Neural cell (in vitro differentiated cells): ENCODE results near the gene CTBP2. TPM values are rescaled to one million over a fixed set of nuclear protein-coding genes. Genes with fewer than 3 reads are reported as not detected.

Experiments used
- H2AFZ ChIP-seq: fragments of 200-600, 300-800 bp; sonication (generic), shearing (Covaris generic); 2 replicates; pipeline ENCODE4 v1.6.0; 2014; ENCODE audit warnings: low read depth, mild to moderate bottlenecking, antibody characterized with exemption, low read length, moderate library complexity
- H3F3A ChIP-seq: fragments of 200-600 bp; shearing (Covaris generic); 2 replicates; pipeline ENCODE4 v1.6.1; 2016; ENCODE audit warnings: mild to moderate bottlenecking, moderate library complexity, mixed read lengths, antibody characterized with exemption, low read length; ENCODE audit not compliant: insufficient read depth, poor library complexity, severe bottlenecking
- H3K27ac ChIP-seq: fragments of 200-600, 300-800 bp; sonication (generic), shearing (Covaris generic); 2 replicates; pipeline ENCODE4 v1.5.1; 2014; ENCODE audit warnings: mild to moderate bottlenecking, low read length, moderate library complexity
- H3K27me3 ChIP-seq: fragments of 300-800, 200-600 bp; sonication (generic), shearing (Covaris generic); 2 replicates; pipeline ENCODE4 v1.6.0; 2014; ENCODE audit warnings: mild to moderate bottlenecking, low read depth, low read length, moderate library complexity; ENCODE audit not compliant: insufficient read depth
- H3K36me3 ChIP-seq: fragments of 300-800, 200-600 bp; sonication (generic), shearing (Covaris generic); 2 replicates; pipeline ENCODE4 v1.5.1; 2014; ENCODE audit warnings: mild to moderate bottlenecking, antibody characterized with exemption, low read length, moderate library complexity; ENCODE audit not compliant: insufficient read depth
- H3K4me2 ChIP-seq: fragments of 300-800, 200-600 bp; sonication (generic), shearing (Covaris generic); 2 replicates; pipeline ENCODE4 v1.6.0; 2014; ENCODE audit warnings: mild to moderate bottlenecking, low read length
- H3K4me3 ChIP-seq: fragments of 300-800, 200-600 bp; sonication (generic), shearing (Covaris generic); 2 replicates; pipeline ENCODE4 v1.5.1; 2014; ENCODE audit warnings: mild to moderate bottlenecking, low read length, moderate library complexity
- H3K79me2 ChIP-seq: fragments of 200-600 bp; shearing (Covaris generic); replicated peaks from 2 replicates; pipeline ENCODE4 v1.6.0; 2014; ENCODE audit warnings: mild to moderate bottlenecking, low read length, moderate library complexity; ENCODE audit not compliant: insufficient read depth
- H3K9ac ChIP-seq: fragments of 300-800, 200-600 bp; sonication (generic), shearing (Covaris generic); 2 replicates; pipeline ENCODE4 v1.6.1; 2016; ENCODE audit warnings: mild to moderate bottlenecking, low read length, mixed read lengths
- H3K9me2 ChIP-seq: fragments of 200-600 bp; shearing (Covaris generic); 2 replicates; pipeline ENCODE4 v1.6.1; 2016; ENCODE audit warnings: mild to moderate bottlenecking, low read length, mixed read lengths; ENCODE audit not compliant: insufficient read depth
- H3K9me3 ChIP-seq: fragments of 200-600, 300-800 bp; sonication (generic), shearing (Covaris generic); 2 replicates; pipeline ENCODE4 v1.6.1; 2016; ENCODE audit warnings: mild to moderate bottlenecking, mixed run types, low read length, moderate library complexity, mixed read lengths
- H4K20me1 ChIP-seq: fragments of 200-600 bp; shearing (Covaris generic); 2 replicates; pipeline ENCODE4 v1.6.1; 2016; ENCODE audit warnings: mild to moderate bottlenecking, mixed run types; ENCODE audit not compliant: insufficient read depth
- CTCF ChIP-seq: fragments of 450-650 bp; IDR thresholded peaks from 2 replicates; pipeline ENCODE4 v1.5.1; 2014; ENCODE audit warnings: antibody characterized with exemption, mild to moderate bottlenecking, moderate library complexity; ENCODE audit not compliant: poor library complexity, severe bottlenecking
- EP300 ChIP-seq: fragments of 450-650 bp; conservative IDR thresholded peaks from 2 replicates; pipeline ENCODE4 v1.6.1; 2014; ENCODE audit warnings: antibody characterized with exemption, mild to moderate bottlenecking, moderate library complexity; ENCODE audit not compliant: poor library complexity, severe bottlenecking
- EZH2 ChIP-seq: fragments of 200-600, 300-800 bp; shearing (Covaris generic), sonication (generic); IDR thresholded peaks from 2 replicates; pipeline ENCODE4 v1.6.1; 2014; ENCODE audit warnings: antibody characterized with exemption, low read length, borderline replicate concordance, mild to moderate bottlenecking; ENCODE audit not compliant: insufficient read depth, poor library complexity, severe bottlenecking
- MXI1 ChIP-seq: fragments of 450-650 bp; conservative IDR thresholded peaks from 2 replicates; pipeline ENCODE4 v1.6.1; 2014; ENCODE audit warnings: antibody characterized with exemption, mild to moderate bottlenecking; ENCODE audit not compliant: poor library complexity, severe bottlenecking
- POLR2AphosphoS5 ChIP-seq: IDR thresholded peaks from 2 replicates; pipeline ENCODE4 v1.6.1; 2012
- RAD21 ChIP-seq: fragments of 450-650 bp; conservative IDR thresholded peaks from 2 replicates; pipeline ENCODE4 v1.6.1; 2014; ENCODE audit warnings: antibody characterized with exemption, mild to moderate bottlenecking, moderate library complexity
- REST ChIP-seq: IDR thresholded peaks from 2 replicates; pipeline ENCODE4 v1.6.1; 2012; ENCODE audit warnings: borderline replicate concordance
- SMC3 ChIP-seq: fragments of 450-650 bp; conservative IDR thresholded peaks from 2 replicates; pipeline ENCODE4 v1.6.1; 2014; ENCODE audit warnings: antibody characterized with exemption, mild to moderate bottlenecking, moderate library complexity; ENCODE audit not compliant: poor library complexity
- TAF1 ChIP-seq: IDR thresholded peaks from 2 replicates; pipeline ENCODE4 v1.6.1; 2012; ENCODE audit warnings: low read depth
- polyA plus RNA-seq: library from polyadenylated mRNA; depleted of rRNA; stranded (reverse); fragments of >200 nt; gene quantifications from 2 replicates; pipeline ENCODE4 v1.2.3, GENCODE V29; 2014

Gene CTBP2
- polyA plus RNA-seq, 1 donor from 2014 or later = 59.5 TPM

- Histone ChIP-seq H3K36me3 (no peaks in the 10 kb centered on the region), H3K27me3 (no peaks in the 10 kb centered on the region), H3K9me2 (no peaks in the 10 kb centered on the region), H3K79me2 (no peaks in the 10 kb centered on the region), H3K4me2 (no peak overlapping the region), H3K9me3 (no peaks in the 10 kb centered on the region), H4K20me1 (no peaks in the 10 kb centered on the region), H3K9ac (no peak overlapping the region), H3K4me3 (no peak overlapping the region), H3F3A (no peaks in the 10 kb centered on the region), H2AFZ (no peak overlapping the region), H3K27ac (no peak overlapping the region)
- no peak for TF ChIP-seq RAD21
- no peak for TF ChIP-seq EP300
- TF ChIP-seq EZH2 = no peak
- TF ChIP-seq SMC3 = no peak
- TF ChIP-seq CTCF = no peak
- no peak for TF ChIP-seq REST
- TF ChIP-seq POLR2AphosphoS5 = no peak
- no peak for TF ChIP-seq TAF1
- TF ChIP-seq MXI1 = no peak
Observed at GRCh38 chr10:125064681-125065492, 95.5 kb downstream of the CTBP2 start.

GRCh38 chr10:125063256-125063925 lies 97.0 kb downstream of the CTBP2 start:
- Histone ChIP-seq H3K79me2 (no peaks in the 10 kb centered on the region), H3K36me3 (no peaks in the 10 kb centered on the region), H3F3A (no peaks in the 10 kb centered on the region), H3K9me2 (no peaks in the 10 kb centered on the region), H3K27me3 (no peaks in the 10 kb centered on the region), H2AFZ (no peak overlapping the region), H4K20me1 (no peaks in the 10 kb centered on the region), H3K4me3 (no peak overlapping the region), H3K4me2 (no peak overlapping the region), H3K9ac (no peak overlapping the region), H3K27ac (no peak overlapping the region), H3K9me3 (no peaks in the 10 kb centered on the region)
- TF ChIP-seq TAF1 (no peak), RAD21 (no peak), POLR2AphosphoS5 (no peak)
